Fibroblast of the conjunctiva (primary cell): ENCODE data around the gene GATA2.

ENCODE experiments used
- DNase-seq: peaks from one replicate; pipeline ENCODE4 v3.0.0-alpha.2; 2010; ENCODE audit warnings: low read depth

GATA2 gene

GRCh38 chr3:128473180-128473519 is 19.9 kb downstream of the GATA2 start:
- no peak for DNase-seq

DNA sequence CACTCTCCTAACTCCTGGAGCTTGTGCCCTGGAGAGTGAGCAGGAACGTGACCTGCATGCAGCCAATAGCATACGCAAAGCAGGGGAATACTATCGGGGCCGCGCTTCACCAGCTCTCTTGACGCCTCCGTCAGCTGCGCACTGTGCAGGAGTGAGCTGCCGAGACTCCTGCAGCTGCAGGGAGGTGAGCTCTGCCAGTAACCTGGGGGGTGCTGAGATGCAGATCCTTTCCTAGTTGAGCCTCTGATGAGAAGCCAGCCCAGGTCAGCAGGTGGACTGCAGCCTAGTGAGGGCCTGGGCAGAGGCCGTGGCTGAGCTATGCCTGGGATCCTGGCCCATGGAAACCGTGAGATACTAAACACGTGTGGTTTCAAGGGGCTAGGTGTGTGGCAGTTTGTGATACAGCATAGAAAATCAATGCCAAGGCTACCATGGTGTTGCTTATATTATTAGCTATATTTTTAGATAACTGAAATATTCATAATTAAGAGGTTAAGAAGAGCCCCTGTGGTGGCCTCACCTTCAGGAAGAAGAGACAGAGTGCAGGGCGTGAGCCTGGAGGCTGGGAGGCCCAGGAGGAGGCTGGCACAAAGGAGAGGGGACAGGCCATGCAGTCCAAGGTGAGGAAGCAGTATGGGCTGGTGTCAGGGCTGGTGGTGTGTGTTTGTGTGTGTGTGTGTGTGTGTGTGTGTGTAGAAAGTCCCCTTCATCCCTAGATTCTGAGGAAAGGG is 20.4 kb downstream of the GATA2 start:
- no peak for DNase-seq

GRCh38 chr3:128471720-128472119 is 21.3 kb downstream of the GATA2 start:
- DNase-seq: no peak

GRCh38 chr3:128471110-128471509 is 21.9 kb downstream of the GATA2 start:
- DNase-seq: no peak

- DNase-seq: no peak
Measured at GRCh38 chr3:128470134-128470899, 22.7 kb downstream of the GATA2 start.

GRCh38 chr3:128469556-128469955 is 23.4 kb downstream of the GATA2 start:
- DNase-seq: no peak

DNA sequence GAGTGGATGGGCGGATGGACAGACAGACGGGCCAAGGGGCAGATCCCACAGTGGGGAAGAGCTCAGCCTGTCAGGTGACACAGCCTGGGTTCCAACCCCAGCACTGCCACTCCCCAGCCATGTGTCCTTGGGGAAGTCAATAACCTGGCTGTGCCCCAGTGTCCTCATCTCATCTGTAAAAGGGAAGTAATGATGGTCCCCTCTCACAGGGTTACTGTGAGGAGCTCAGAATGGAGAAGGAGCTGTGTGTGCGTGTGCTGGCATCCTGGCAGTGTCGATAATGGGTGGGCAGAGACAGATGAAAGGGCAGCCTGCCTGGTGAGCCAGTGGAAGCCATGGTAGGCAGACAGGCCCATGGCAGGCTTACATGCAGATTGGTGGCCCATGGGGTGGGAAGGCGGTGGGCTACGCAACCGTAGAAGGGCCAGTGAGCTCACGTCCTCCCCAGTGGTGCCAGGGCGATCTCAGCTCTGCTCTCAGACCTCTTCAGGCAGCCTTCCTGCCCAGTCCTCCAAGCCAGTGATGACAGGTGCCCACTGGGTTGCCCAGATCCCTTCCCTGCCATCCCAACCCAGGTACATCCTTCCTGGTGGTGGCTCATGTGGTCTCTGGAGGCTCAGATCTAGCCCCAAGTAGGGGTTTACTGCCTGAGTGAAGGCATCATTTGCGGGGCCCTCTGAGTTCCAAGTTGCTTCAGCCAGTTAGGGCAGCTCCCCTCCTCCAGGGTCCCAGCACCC is 24.0 kb downstream of the GATA2 start:
- DNase-seq: no peak

GRCh38 chr3:128468285-128468790 is 24.7 kb downstream of the GATA2 start:
- DNase-seq: no peak

DNA sequence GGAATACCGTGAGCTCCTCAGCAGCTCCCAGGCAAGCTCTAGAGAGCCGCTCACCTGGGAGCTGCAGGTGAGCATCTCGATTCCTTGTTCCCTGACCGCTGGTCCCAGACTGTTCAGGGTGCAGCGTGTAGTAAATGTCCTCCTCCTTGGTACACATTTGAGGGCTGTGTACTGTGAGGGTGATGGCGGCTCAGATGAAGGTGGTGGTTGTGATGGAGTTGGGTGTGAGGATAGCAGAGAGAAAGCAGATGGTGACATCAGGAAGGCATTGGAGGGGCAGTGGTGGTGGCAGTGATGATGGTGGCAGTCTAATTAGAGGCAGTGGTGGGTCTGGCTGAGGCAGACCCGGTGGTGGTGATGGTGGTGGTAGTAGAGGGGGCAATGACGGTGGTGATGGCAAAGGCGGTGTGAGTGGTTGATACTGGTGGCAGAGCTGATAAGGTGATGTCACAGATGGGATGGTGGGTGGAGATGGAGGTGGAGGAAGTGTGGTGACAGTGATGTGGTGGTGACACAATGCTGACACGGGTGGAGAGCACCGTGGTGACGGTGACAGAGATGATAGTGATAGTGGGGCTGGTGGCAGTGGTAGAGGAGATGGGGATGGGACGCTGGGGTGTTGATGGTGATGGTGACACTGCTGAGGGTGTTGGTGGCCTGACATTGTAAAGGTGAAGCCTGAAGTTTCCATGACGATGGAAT is 26.0 kb downstream of the GATA2 start, which contains the start of gene DNAJB8:
TSS of gene DNAJB8 (minus strand) at position 51 of the 702 bp plus-strand sequence. CDS start 3,645 bp downstream, outside the sequence.
- DNase-seq: no peak

GRCh38 chr3:128464702-128465101 is 28.3 kb downstream of the GATA2 start:
- DNase-seq: no peak

DNA sequence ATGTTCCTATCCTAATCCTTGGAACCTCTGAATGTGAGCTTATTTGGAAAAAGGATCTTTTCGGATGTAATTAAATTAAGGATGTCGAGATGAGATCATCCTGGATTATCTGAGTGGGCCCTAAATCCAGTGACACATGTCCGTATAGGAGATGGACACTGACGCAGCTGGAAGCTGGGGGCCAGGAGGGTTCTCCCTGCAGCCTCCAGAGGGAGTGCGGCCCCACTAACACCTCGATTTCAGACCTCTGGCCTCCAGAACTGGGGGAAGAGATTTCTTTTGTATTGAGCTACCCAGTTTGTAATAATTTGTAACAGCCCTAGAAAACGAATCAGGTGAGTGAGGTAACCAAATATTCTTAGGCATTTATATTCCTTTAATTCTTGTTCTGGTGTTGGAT is 28.8 kb downstream of the GATA2 start:
- no peak for DNase-seq

DNA sequence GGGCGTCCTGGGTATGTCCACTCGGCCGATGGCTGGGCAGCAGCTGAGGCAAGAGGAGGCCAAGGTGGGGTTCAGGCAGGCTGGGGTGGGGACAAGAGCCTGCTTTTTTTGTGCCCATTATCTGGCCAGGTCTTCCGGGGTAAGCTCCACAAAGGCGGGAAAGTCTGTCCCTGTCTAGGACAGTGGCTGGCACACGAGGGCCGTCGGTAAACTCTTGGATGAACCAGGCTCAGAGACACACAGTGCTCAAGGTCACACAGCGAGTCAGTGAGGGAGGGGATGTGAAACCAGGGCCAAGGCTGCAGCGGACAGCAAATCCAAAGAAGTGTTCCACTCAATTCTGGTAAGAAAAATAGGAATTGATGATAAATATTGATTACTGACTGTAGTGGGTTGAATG is 29.2 kb downstream of the GATA2 start:
- no peak for DNase-seq

DNA sequence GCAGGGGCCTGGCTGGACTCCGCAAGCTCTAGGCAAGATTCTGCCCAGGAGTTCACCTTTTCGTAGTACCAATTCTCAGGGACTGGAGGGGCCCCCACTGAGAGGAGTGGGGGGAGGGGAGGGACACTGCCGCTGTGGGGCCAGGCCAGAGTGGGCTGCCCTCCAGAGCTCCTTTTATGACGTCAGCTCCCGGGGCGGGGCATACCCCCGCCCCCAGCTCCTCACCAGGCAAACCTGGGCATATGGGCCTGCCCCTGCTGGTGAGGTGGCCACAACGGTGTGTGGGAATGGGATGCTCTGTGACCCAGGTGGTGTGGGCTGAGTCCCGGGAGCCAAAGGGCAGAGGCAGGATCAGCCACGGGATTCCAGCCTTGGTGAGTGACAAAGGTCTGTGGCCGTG is 29.6 kb downstream of the GATA2 start:
- no peak for DNase-seq

GRCh38 chr3:128462931-128463330 is 30.1 kb downstream of the GATA2 start:
- DNase-seq: no peak

- DNase-seq: no peak
Measured at GRCh38 chr3:128462341-128462910, 30.6 kb downstream of the GATA2 start.

DNA sequence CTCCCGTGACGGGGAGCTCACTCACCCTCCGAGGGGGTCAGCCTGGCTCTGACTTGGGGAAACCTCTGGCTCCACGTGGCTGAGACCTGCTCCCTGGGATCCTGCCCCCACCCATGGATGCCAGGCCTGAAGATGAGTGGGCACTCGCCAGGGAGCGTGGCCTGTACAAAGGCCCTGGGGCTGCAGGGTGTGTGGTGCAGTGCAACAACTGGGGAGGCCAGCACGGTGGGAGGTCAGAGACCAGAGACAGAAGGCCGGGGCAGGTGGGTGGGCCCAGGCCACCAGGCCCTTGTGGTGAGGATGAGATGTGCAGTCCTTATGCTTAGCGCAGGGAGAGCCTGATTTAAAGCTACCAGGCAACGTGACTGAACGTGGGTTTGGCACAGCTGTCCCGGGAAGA is 31.3 kb downstream of the GATA2 start:
- DNase-seq: no peak

DNA sequence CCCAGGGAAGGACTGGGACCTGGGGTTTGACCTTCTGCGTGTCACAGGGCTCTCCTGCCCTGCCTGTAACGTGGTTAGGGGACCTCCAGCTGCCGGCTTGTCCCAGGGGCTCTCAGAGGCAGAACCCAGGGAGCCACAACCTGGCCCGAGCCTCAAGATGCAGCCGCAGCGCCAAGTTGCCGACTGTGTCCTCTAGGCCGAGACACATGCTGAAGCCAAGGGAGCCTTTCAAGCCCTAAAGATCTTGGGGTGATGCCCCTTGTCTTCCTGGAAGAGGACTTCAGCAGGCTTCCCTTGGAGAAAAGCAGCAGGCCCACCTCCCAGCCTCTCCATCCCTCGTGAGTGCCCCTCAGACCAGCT is 33.6 kb downstream of the GATA2 start:
- no peak for DNase-seq

DNA sequence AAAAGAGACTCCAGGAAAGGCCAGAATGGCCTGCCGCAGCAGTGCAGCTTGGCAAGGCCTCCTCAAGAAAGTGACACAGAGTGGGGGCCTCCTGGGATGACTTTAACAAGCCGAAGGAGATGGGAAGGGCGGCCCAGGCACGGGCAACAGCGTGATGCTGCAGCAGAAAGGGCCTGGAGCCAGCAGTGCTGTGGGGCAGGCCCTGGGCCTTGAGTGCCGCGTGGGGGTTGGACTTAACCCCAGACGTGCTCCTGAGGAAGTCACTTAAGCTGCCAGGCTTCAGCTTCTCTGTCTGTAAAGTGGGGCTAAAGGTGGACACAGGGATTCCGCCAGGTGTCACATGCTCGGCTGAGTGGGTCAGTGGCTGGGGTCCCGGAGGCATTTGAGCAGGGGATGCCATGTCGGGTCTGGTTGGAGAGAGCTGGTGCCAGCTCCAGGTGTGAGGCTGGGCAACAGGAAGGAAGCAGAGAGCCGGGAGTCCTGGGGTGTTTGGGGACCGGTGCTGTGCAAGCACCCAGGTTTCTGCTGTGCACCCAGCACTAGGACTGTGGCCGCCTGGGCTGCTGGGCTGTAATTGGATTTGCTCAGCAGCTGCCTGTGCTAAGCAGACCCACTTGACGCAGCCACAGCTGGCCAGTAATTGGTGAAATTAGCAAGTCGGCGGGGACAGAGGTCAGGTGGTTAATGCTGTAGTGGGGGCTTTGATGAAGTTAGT is 34.1 kb downstream of the GATA2 start:
- DNase-seq: no peak

- no peak for DNase-seq
Measured at GRCh38 chr3:128457937-128458336, 35.1 kb downstream of the GATA2 start.

- DNase-seq: no peak
Measured at GRCh38 chr3:128456776-128457715, 36.0 kb downstream of the GATA2 start.
